Mammary epithelial cell (primary cell): Measurements from ENCODE around the gene KCTD7.

Source experiments
- EZH2 ChIP-seq: IDR thresholded peaks from 2 replicates; pipeline ENCODE4 v1.6.1; 2012; ENCODE audit warnings: low read length, inconsistent platforms, borderline replicate concordance
- TF ChIP-seq, protein P1 (sequence below), 2 donors: IDR thresholded peaks in 1 of 2; conservative IDR thresholded peaks in 1 of 2; 2 replicates each; pipeline ENCODE4 v1.5.1; 2011 to 2012; ENCODE audit warnings: inconsistent platforms in 2 of 2, low read length in 2 of 2, mild to moderate bottlenecking in 2 of 2, control low read depth in 1 of 2, low read depth in 1 of 2; ENCODE audit not compliant: insufficient read depth in 1 of 2; ENCODE audit errors: extremely low read depth in 1 of 2

DNA sequence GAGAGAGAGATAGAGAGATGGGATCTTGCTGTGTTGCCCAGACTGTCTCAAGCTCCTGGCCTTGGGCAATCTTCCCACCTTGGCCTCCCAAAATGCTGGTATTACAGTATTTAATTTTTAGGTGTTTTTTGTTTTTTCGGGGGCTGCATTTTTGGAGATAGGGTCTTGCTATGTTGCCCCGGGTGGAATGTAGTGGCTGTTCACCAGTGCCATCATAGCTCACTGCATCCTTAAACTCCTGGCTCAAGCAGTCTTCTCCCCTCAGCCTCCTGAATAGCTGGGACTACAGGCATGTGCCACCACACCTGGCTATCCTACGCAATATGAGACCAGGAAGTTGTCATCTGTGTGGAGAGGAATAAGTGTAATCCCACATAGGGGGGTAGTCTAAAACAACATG, 42.4 kb downstream of the KCTD7 start:
- TF ChIP-seq, protein P1, sequence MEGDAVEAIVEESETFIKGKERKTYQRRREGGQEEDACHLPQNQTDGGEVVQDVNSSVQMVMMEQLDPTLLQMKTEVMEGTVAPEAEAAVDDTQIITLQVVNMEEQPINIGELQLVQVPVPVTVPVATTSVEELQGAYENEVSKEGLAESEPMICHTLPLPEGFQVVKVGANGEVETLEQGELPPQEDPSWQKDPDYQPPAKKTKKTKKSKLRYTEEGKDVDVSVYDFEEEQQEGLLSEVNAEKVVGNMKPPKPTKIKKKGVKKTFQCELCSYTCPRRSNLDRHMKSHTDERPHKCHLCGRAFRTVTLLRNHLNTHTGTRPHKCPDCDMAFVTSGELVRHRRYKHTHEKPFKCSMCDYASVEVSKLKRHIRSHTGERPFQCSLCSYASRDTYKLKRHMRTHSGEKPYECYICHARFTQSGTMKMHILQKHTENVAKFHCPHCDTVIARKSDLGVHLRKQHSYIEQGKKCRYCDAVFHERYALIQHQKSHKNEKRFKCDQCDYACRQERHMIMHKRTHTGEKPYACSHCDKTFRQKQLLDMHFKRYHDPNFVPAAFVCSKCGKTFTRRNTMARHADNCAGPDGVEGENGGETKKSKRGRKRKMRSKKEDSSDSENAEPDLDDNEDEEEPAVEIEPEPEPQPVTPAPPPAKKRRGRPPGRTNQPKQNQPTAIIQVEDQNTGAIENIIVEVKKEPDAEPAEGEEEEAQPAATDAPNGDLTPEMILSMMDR (conservative IDR thresholded peaks at IDR 0.05 in 1 of 2, IDR thresholded peaks at IDR 0.05 in 1 of 2; ENCODE audit: extremely low read depth in 1 of 2, insufficient read depth in 1 of 2, low read depth in 1 of 2, low read length in 2 of 2) = no peak
- no peak for TF ChIP-seq EZH2
